Measurements from ENCODE around the gene VRK3. TPM values are rescaled to one million over a fixed set of nuclear protein-coding genes. Genes with fewer than 3 reads are reported as not detected.

VRK3 gene
- total RNA-seq, 2 donors from 2014 or later: 43.5 to 48.9 TPM

DNA sequence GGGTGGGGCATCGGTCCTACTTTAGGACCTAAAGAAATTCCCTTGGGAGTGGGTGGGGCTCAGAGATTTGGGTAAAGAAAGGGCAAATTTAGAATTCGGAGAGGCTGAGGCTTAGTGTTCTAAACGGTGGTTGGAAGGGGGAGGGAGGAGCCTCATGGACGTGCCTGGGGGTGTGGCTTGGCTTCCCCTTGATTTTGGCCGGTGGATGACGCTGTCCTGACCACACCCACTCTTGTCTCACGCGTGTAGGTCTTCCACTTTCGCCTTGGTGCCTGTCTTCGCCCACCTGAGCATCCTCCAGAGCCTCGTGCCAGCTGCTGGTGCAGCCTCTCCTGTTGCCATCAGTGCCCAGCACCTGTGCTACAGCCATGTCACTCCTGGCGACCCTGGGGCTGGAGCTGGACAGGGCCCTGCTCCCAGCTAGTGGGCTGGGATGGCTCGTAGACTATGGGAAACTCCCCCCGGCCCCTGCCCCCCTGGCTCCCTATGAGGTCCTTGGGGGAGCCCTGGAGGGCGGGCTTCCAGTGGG is 94.6 kb downstream of the VRK3 start:
- Histone ChIP-seq H3K27me3 (ENCODE audit: control insufficient read depth, insufficient read depth, low read length, poor library complexity, severe bottlenecking) (no peaks in the 10 kb centered on the region), H3K9ac (ENCODE audit: extremely low read depth, low read length, poor library complexity, severe bottlenecking) (no peak overlapping the region), H3K4me3 (ENCODE audit: low read length) (peak overlapping the region; percentile 100), H3K27ac (ENCODE audit: low read depth, low read length) (no peak overlapping the region), H3K9me3 (ENCODE audit: control insufficient read depth, low read length) (no peaks in the 10 kb centered on the region), H3K36me3 (ENCODE audit: control insufficient read depth, insufficient read depth, low read length) (peaks cover 43% of the 10 kb centered on the region), H3K4me1 (ENCODE audit: control insufficient read depth, insufficient read depth, low read length) (peaks cover 7% of the 10 kb centered on the region)
- DNase-seq: peak; percentile 76
- H3K4me3 Mint-ChIP-seq: peak overlapping the region; percentile 83
- no peaks in the 10 kb centered on the region for H3K9me3 Mint-ChIP-seq
- no peak overlapping the region for H3K27ac Mint-ChIP-seq
- peaks cover 10% of the 10 kb centered on the region for H3K4me1 Mint-ChIP-seq
- H3K36me3 Mint-ChIP-seq (ENCODE audit: low read depth): peaks cover 43% of the 10 kb centered on the region
- H3K27me3 Mint-ChIP-seq (ENCODE audit: insufficient read depth): no peaks in the 10 kb centered on the region
- no peak for TF ChIP-seq CTCF (conservative IDR thresholded peaks at IDR 0.05)
- WGBS, 2 experiments (ENCODE audit: insufficient coverage in 1 of 2, insufficient read length in 1 of 2): 75 to 82% methylated on average over 9 to 15 of the region's 15 CpGs

DNA sequence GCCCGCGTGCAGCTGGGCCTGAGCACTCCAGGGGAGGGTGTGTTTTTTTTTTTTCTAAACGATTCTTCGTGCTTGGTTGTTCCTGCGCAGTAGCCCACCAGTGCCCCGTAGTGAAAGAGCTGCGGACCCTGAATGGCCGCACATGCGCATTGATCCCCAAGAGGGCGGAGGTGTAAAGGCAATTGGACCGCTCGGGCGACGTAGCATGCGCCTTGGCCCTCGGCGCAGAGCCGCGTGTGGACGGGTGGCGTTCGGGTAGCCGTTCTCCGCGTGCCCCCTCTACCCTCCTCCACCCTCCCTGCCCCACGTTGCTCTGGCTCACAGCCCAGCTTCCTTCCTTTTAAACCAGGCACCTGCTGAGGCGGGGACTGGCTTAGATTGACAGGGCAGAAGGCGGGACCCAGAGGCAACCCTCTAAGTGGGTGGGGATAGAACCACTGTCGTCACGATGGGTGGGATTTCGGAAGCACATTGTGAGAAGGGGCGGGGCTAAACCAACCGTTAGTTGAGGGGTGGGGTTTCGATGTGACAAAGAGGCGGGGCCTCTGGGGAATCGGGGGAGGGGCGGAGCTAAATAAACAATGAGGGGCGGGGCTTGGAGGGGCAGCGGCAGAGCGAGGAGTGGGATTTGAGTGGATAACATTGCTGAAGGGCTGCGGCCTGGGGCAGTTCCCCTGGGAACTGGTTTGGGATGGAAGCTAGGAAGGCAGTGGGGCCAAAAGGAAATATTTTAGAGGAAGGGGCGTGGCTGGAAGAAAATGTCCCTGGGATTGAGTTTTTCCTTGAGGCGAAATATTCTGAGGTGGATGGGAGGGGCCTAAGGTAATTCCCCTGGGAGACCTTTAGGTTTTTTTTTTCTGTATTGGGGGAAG is 95.3 kb downstream of the VRK3 start:
- H3K4me3 Mint-ChIP-seq: peak overlapping the region; percentile 83
- 3 to 5% methylated on average over 34 to 43 of the region's 43 CpGs for WGBS, 2 experiments (ENCODE audit: insufficient coverage in 1 of 2, insufficient read length in 1 of 2)
- Histone ChIP-seq H3K4me3 (ENCODE audit: low read length) (peak overlapping the region; percentile 100), H3K27ac (ENCODE audit: low read depth, low read length) (peak overlapping the region; percentile 96), H3K9ac (ENCODE audit: extremely low read depth, low read length, poor library complexity, severe bottlenecking) (peak overlapping the region; percentile 95), H3K36me3 (ENCODE audit: control insufficient read depth, insufficient read depth, low read length) (peaks cover 49% of the 10 kb centered on the region), H3K27me3 (ENCODE audit: control insufficient read depth, insufficient read depth, low read length, poor library complexity, severe bottlenecking) (no peaks in the 10 kb centered on the region), H3K4me1 (ENCODE audit: control insufficient read depth, insufficient read depth, low read length) (peaks cover 7% of the 10 kb centered on the region), H3K9me3 (ENCODE audit: control insufficient read depth, low read length) (no peaks in the 10 kb centered on the region)
- peak overlapping the region; percentile 99 for H3K27ac Mint-ChIP-seq
- no peaks in the 10 kb centered on the region for H3K27me3 Mint-ChIP-seq (ENCODE audit: insufficient read depth)
- H3K4me1 Mint-ChIP-seq: peaks cover 10% of the 10 kb centered on the region
- TF ChIP-seq CTCF (conservative IDR thresholded peaks at IDR 0.05): peak; percentile 12
- H3K36me3 Mint-ChIP-seq (ENCODE audit: low read depth): peaks cover 47% of the 10 kb centered on the region
- no peaks in the 10 kb centered on the region for H3K9me3 Mint-ChIP-seq
- DNase-seq: peak; percentile 99

DNA sequence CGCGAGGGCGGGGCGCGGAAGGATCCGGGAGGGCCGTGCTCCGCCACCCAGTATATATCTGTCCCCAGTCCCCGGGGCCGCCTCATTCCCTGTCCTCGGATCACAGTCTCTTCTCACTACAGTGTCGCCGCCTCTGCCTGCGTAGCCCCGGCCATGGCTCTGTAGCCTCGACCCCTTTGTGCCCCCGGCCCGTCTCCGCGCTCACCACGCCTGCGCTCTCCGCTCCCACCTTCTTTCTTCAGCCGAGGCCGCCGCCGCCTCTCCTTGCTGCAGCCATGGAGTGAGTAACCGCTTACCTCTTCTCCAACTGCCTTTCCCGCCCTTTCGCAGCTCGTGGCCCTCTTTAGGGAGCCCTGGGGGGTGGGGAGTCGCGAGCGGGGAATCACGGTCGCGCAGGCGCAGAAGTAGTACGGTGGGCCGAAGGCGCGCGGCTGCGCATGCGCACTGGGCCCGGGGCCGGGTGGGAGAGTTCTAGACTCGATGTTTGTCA is 96.0 kb downstream of the VRK3 start, which contains the start of the genes ATF5 and NUP62:
ATF5 (plus strand) TSS at position 85 of the 490 bp plus-strand sequence. CDS start 1,646 bp downstream, outside the sequence.
NUP62 (minus strand) TSS at position 384 of the 490 bp plus-strand sequence. CDS start 19,697 bp downstream, outside the sequence.
- peaks cover 10% of the 10 kb centered on the region for H3K4me1 Mint-ChIP-seq
- H3K27ac Mint-ChIP-seq: peak within 1 kb of the TSS; percentile 99

More for the DNA sequence above, 96.0 kb downstream of the VRK3 start, which contains the start of the genes ATF5 and NUP62:
- Mint-ChIP-seq H3K27me3 (ENCODE audit: insufficient read depth) (no peaks in the 10 kb centered on the region), H3K36me3 (ENCODE audit: low read depth) (peaks cover 53% of the 10 kb centered on the region), H3K4me3 (peak within 1 kb of the TSS; percentile 83), H3K9me3 (no peaks in the 10 kb centered on the region)
- Histone ChIP-seq H3K27ac (ENCODE audit: low read depth, low read length) (peak within 1 kb of the TSS; percentile 96), H3K9me3 (ENCODE audit: control insufficient read depth, low read length) (no peaks in the 10 kb centered on the region), H3K9ac (ENCODE audit: extremely low read depth, low read length, poor library complexity, severe bottlenecking) (peak within 1 kb of the TSS; percentile 95), H3K4me1 (ENCODE audit: control insufficient read depth, insufficient read depth, low read length) (peaks cover 7% of the 10 kb centered on the region), H3K27me3 (ENCODE audit: control insufficient read depth, insufficient read depth, low read length, poor library complexity, severe bottlenecking) (no peaks in the 10 kb centered on the region), H3K4me3 (ENCODE audit: low read length) (peak within 1 kb of the TSS; percentile 100), H3K36me3 (ENCODE audit: control insufficient read depth, insufficient read depth, low read length) (peaks cover 56% of the 10 kb centered on the region)
- TF ChIP-seq CTCF (conservative IDR thresholded peaks at IDR 0.05): no peak
- WGBS, 2 experiments (ENCODE audit: insufficient coverage in 1 of 2, insufficient read length in 1 of 2): 0% methylated on average over 20 to 48 of the region's 48 CpGs
- peak; percentile 92 for DNase-seq
